Gastroesophageal sphincter (tissue), 3 donors: Measurements from ENCODE around the gene DMBX1.
A peak's percentile ranks its signal among the peaks of the same experiment; 100 is the strongest.

Experiments
- EP300 ChIP-seq: sonication (generic); formaldehyde crosslinking; IDR thresholded peaks from one replicate; pipeline ENCODE4 v1.6.1; 2017; ENCODE audit warnings: antibody characterized with exemption, mild to moderate bottlenecking
- POLR2A ChIP-seq, 2 donors: fragments of 450-650 bp; IDR thresholded peaks; one replicate each; pipeline ENCODE4 v1.6.1; 2017; ENCODE audit warnings: antibody characterized with exemption in 2 of 2, mild to moderate bottlenecking in 2 of 2, moderate library complexity in 1 of 2
- POLR2AphosphoS5 ChIP-seq: sonication (generic); formaldehyde crosslinking; IDR thresholded peaks from one replicate; pipeline ENCODE4 v1.6.1; 2017; ENCODE audit warnings: antibody characterized with exemption
- TF ChIP-seq, protein P1 (sequence below), 4 experiments: fragments of 200-600 bp in 2 of 4; fragments of 450-650 bp in 2 of 4; sonication (generic) in 1 of 4; IDR thresholded peaks; one replicate each; pipeline ENCODE4 v1.5.1; 2017 to 2019; ENCODE audit warnings: antibody characterized with exemption in 4 of 4, mild to moderate bottlenecking in 2 of 4, moderate library complexity in 2 of 4

DNA sequence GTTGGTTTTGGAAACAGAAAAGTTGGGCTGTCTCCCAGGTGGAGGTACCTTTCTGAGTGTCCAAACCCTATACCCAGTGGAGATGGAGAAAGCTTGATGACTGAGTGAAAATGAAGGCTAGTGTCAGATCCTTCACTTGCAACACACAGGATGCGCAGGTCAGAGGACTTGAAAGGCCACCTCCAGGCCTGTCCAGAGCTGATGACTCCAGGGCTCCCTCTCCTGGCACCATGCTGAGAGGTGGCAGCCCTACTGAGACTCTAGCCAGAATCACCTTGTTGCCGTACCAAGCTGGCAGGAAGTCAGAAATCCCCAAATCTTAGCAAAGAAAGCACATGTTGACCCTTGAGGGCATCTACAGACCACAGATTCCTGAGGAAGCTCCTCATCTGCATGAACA is 45.4 kb downstream of the DMBX1 start:
- TF ChIP-seq, protein P1, sequence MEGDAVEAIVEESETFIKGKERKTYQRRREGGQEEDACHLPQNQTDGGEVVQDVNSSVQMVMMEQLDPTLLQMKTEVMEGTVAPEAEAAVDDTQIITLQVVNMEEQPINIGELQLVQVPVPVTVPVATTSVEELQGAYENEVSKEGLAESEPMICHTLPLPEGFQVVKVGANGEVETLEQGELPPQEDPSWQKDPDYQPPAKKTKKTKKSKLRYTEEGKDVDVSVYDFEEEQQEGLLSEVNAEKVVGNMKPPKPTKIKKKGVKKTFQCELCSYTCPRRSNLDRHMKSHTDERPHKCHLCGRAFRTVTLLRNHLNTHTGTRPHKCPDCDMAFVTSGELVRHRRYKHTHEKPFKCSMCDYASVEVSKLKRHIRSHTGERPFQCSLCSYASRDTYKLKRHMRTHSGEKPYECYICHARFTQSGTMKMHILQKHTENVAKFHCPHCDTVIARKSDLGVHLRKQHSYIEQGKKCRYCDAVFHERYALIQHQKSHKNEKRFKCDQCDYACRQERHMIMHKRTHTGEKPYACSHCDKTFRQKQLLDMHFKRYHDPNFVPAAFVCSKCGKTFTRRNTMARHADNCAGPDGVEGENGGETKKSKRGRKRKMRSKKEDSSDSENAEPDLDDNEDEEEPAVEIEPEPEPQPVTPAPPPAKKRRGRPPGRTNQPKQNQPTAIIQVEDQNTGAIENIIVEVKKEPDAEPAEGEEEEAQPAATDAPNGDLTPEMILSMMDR (IDR thresholded peaks at IDR 0.05) = peak in 1 of 4 experiments; percentile 19
- TF ChIP-seq POLR2AphosphoS5 = no peak
- no peak for TF ChIP-seq EP300
- TF ChIP-seq POLR2A (IDR thresholded peaks at IDR 0.05) = no peak
